ENCODE measurements around the gene RNF141. TPM values are rescaled to one million over a fixed set of nuclear protein-coding genes. Genes with fewer than 3 reads are reported as not detected.

The RNF141 gene
- total RNA-seq, 1 donor from 2014 or later, result 31.2 TPM

DNA sequence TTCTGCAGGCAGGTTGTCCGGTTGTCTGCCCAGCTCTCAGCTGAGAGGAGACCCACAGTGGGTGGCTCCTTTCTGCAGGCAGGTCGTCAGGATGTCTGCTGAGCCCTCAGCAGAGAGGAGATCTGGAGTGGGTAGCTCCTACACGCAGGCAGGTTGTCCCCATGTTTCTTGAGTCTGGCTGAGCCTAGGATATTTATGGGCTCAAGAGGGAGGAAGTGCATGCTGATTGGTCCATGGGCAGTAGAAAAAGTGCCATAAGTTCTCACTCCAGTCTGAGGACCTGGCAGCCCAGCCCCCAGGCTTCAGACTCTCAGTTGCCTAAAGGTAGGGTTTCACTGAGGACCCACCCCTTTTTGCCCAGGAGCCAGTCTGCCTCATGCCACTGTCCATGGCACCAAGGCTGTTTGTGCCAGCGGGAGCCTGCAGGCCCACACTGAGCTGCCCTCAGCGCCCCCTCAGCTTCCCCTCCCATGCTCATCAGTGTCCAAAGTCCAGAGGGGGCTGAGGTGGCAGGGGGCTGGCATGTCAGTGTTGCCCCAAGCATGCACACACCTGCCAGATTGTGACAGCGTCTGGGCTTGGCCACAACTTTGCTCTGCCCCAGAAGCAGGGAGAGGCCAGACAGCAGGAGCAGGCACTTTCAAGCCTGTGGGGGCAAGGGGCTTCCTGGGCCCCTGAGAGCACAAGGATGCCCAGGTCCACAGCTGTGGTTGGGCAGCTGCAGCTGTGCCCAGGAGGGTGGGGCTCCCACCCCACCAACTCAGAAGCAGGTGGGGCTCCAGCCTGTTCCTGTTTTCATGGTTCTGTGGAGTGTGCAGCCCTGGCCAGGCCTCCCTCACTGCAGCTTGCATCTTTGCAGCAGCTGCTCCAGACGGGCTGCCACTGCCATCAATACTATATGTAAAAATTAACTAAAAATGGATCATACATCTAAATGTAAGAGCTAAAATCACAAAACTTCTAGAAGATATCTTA, 3.8 kb upstream of the RNF141 start:
- TF ChIP-seq, protein P1, sequence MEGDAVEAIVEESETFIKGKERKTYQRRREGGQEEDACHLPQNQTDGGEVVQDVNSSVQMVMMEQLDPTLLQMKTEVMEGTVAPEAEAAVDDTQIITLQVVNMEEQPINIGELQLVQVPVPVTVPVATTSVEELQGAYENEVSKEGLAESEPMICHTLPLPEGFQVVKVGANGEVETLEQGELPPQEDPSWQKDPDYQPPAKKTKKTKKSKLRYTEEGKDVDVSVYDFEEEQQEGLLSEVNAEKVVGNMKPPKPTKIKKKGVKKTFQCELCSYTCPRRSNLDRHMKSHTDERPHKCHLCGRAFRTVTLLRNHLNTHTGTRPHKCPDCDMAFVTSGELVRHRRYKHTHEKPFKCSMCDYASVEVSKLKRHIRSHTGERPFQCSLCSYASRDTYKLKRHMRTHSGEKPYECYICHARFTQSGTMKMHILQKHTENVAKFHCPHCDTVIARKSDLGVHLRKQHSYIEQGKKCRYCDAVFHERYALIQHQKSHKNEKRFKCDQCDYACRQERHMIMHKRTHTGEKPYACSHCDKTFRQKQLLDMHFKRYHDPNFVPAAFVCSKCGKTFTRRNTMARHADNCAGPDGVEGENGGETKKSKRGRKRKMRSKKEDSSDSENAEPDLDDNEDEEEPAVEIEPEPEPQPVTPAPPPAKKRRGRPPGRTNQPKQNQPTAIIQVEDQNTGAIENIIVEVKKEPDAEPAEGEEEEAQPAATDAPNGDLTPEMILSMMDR (IDR thresholded peaks at IDR 0.05; ENCODE audit: insufficient read depth, low read depth, low read length), result no peak
- no peak for TF ChIP-seq EZH2 (IDR thresholded peaks at IDR 0.05; ENCODE audit: insufficient read depth, low read length)
- H3K9me3 ChIP-seq (ENCODE audit: insufficient read depth, low read depth, low read length), result no peaks in the 10 kb centered on the region
- Mint-ChIP-seq H3K9me3 (ENCODE audit: unreplicated experiment) (no peaks in the 10 kb centered on the region), H3K27ac (ENCODE audit: unreplicated experiment) (no peak overlapping the region), H3K36me3 (ENCODE audit: low read depth, unreplicated experiment) (no peaks in the 10 kb centered on the region), H3K4me1 (ENCODE audit: low read depth, unreplicated experiment) (peaks cover 4% of the 10 kb centered on the region), H3K27me3 (ENCODE audit: low read depth, unreplicated experiment) (peaks cover 4% of the 10 kb centered on the region), H3K4me3 (ENCODE audit: unreplicated experiment) (no peak overlapping the region)
- FAIRE-seq (no peak), DNase-seq (ENCODE audit: low read depth) (no peak)
- H3K36me3 ChIP-seq (ENCODE audit: insufficient read depth, low read length), result no peaks in the 10 kb centered on the region
- H2AFZ ChIP-seq (ENCODE audit: low read depth, low read length), result no peak overlapping the region
- H3K4me3 ChIP-seq (ENCODE audit: insufficient read depth, low read depth, low read length), result no peak overlapping the region
- no peaks in the 10 kb centered on the region for H3K27me3 ChIP-seq (ENCODE audit: insufficient read depth, low read length)
- peaks cover 8% of the 10 kb centered on the region for H3K79me2 ChIP-seq (ENCODE audit: insufficient read depth, low read length)
- H4K20me1 ChIP-seq (ENCODE audit: insufficient read depth, low read length), result no peaks in the 10 kb centered on the region
- H3K9ac ChIP-seq (ENCODE audit: low read length), result no peak overlapping the region
- no peak overlapping the region for H3K27ac ChIP-seq (ENCODE audit: low read depth, low read length)
- H3K4me2 ChIP-seq (ENCODE audit: low read length), result no peak overlapping the region
- peaks cover 5% of the 10 kb centered on the region for H3K4me1 ChIP-seq (ENCODE audit: insufficient read depth, low read length)

DNA sequence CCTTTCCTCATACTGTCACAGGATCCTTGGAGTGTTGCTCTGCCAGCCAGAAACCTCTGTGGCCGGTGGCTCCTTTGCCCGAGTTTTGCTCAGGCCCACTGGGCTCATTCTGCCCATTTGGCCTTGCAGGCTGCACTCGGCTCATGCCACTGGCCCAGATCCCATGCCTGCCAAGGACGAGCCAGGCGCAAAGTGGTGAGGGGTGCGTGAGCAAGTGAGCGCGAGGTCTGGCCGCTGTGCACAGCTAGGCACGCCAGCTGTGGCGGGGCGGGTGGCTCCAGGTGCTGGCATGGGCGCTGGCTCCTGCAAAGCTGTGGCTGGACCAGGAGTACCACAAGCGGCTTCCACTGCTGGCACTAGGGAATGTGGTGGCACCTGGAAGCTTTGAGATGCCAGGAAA, 2.8 kb upstream of the RNF141 start:
- Histone ChIP-seq H3K27ac (ENCODE audit: low read depth, low read length) (no peak overlapping the region), H2AFZ (ENCODE audit: low read depth, low read length) (no peak overlapping the region), H3K36me3 (ENCODE audit: insufficient read depth, low read length) (no peaks in the 10 kb centered on the region), H4K20me1 (ENCODE audit: insufficient read depth, low read length) (no peaks in the 10 kb centered on the region), H3K4me2 (ENCODE audit: low read length) (no peak overlapping the region), H3K9me3 (ENCODE audit: insufficient read depth, low read depth, low read length) (no peaks in the 10 kb centered on the region), H3K9ac (ENCODE audit: low read length) (no peak overlapping the region), H3K4me3 (ENCODE audit: insufficient read depth, low read depth, low read length) (no peak overlapping the region), H3K27me3 (ENCODE audit: insufficient read depth, low read length) (no peaks in the 10 kb centered on the region), H3K79me2 (ENCODE audit: insufficient read depth, low read length) (peaks cover 12% of the 10 kb centered on the region), H3K4me1 (ENCODE audit: insufficient read depth, low read length) (peaks cover 6% of the 10 kb centered on the region)
- Mint-ChIP-seq H3K36me3 (ENCODE audit: low read depth, unreplicated experiment) (no peaks in the 10 kb centered on the region), H3K27me3 (ENCODE audit: low read depth, unreplicated experiment) (peaks cover 4% of the 10 kb centered on the region), H3K27ac (ENCODE audit: unreplicated experiment) (no peak overlapping the region), H3K4me3 (ENCODE audit: unreplicated experiment) (no peak overlapping the region), H3K9me3 (ENCODE audit: unreplicated experiment) (no peaks in the 10 kb centered on the region), H3K4me1 (ENCODE audit: low read depth, unreplicated experiment) (peaks cover 6% of the 10 kb centered on the region)
- TF ChIP-seq, protein P1 (IDR thresholded peaks at IDR 0.05; ENCODE audit: insufficient read depth, low read depth, low read length), result no peak
- TF ChIP-seq EZH2 (IDR thresholded peaks at IDR 0.05; ENCODE audit: insufficient read depth, low read length), result no peak
- DNase-seq (ENCODE audit: low read depth) (no peak), FAIRE-seq (no peak)

DNA sequence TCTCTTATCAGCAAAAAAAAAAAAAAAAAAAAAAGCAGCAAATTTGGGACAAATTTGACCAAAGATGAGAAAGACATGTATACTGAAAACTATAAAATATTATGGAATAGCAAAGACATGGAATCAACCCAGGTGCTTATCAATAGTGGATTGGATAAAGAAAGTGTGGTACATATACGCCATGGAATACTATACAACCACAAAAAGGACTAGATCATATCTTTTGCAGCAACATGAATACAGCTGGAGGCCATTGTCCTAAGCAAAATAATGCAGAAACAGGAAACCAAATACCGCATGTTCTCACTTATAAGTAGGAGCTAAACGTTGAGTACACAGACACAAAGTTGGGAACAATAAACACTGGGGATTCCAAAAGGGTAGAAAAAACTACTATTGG, 1.8 kb upstream of the RNF141 start:
- no peak overlapping the region for H3K27ac ChIP-seq (ENCODE audit: low read depth, low read length)
- no peaks in the 10 kb centered on the region for H3K27me3 Mint-ChIP-seq (ENCODE audit: low read depth, unreplicated experiment)
- no peaks in the 10 kb centered on the region for H3K36me3 Mint-ChIP-seq (ENCODE audit: low read depth, unreplicated experiment)
- FAIRE-seq (no peak), DNase-seq (ENCODE audit: low read depth) (no peak)
- H3K27me3 ChIP-seq (ENCODE audit: insufficient read depth, low read length), result no peaks in the 10 kb centered on the region
- no peak overlapping the region for H3K4me3 Mint-ChIP-seq (ENCODE audit: unreplicated experiment)
- no peaks in the 10 kb centered on the region for H4K20me1 ChIP-seq (ENCODE audit: insufficient read depth, low read length)
- H3K27ac Mint-ChIP-seq (ENCODE audit: unreplicated experiment), result no peak overlapping the region
- no peak for TF ChIP-seq EZH2 (IDR thresholded peaks at IDR 0.05; ENCODE audit: insufficient read depth, low read length)
- TF ChIP-seq, protein P1 (IDR thresholded peaks at IDR 0.05; ENCODE audit: insufficient read depth, low read depth, low read length), result no peak
- H3K4me3 ChIP-seq (ENCODE audit: insufficient read depth, low read depth, low read length), result no peak overlapping the region
- no peak overlapping the region for H3K4me2 ChIP-seq (ENCODE audit: low read length)
- no peak overlapping the region for H2AFZ ChIP-seq (ENCODE audit: low read depth, low read length)
- no peaks in the 10 kb centered on the region for H3K9me3 Mint-ChIP-seq (ENCODE audit: unreplicated experiment)
- no peaks in the 10 kb centered on the region for H3K36me3 ChIP-seq (ENCODE audit: insufficient read depth, low read length)
- H3K9ac ChIP-seq (ENCODE audit: low read length), result no peak overlapping the region
- peaks cover 21% of the 10 kb centered on the region for H3K79me2 ChIP-seq (ENCODE audit: insufficient read depth, low read length)
- no peaks in the 10 kb centered on the region for H3K9me3 ChIP-seq (ENCODE audit: insufficient read depth, low read depth, low read length)
- peaks cover 6% of the 10 kb centered on the region for H3K4me1 Mint-ChIP-seq (ENCODE audit: low read depth, unreplicated experiment)
- H3K4me1 ChIP-seq (ENCODE audit: insufficient read depth, low read length), result peaks cover 6% of the 10 kb centered on the region
